GM13977 (cell line): Measurements from ENCODE around the gene PXDN.
"Not testable (repeated sequence)": the region's sequence is repeated elsewhere in the genome, so short reads cannot be mapped to it uniquely, and the experiment has no call there.

Experiments
- DNase-seq: peaks from one replicate; pipeline ENCODE4 v3.0.0; 2012; ENCODE audit warnings: low spot score
- in situ Hi-C: fragments of 300-500 bp; cut with MboI; formaldehyde crosslinking; loops from one replicate; pipeline ENCODE4 v1.12.0; 2022; ENCODE audit warnings: low sequenced_read_pairs, low pct_unique_long_range_greater_than_20kb, mixed read lengths, inconsistent platforms; ENCODE audit not compliant: unreplicated experiment
- TF ChIP-seq, protein P1 (sequence below): IDR thresholded peaks from 2 replicates; pipeline ENCODE4 v1.5.1; 2012; ENCODE audit warnings: mild to moderate bottlenecking, control low read depth; ENCODE audit not compliant: insufficient read depth; ENCODE audit errors: extremely low read depth, missing control alignments

Gene PXDN

DNA sequence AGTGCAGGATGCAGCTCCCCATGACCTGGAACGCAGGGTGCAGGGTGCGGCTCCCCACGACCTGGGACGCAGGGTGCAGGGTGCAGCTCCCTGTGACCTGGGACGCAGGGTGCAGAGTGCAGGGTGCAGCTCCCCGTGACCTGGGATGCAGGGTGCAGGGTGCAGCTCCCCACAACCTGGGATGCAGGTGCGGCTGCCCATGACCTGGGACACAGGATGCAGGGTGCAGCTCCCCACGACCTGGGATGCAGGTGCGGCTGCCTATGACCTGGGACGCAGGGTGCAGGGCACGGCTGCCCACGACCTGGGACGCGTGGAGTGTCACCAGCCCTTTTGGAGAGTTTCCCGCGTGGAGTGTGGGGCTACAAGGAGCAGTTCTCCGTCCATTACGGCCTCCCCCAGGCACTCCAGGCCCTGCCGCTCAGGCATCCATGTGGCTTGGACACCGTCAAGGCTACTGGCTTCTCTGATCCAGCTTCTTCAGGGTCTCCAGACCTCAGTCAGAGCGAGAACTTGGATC, 38.7 kb downstream of the PXDN start:
- TF ChIP-seq, protein P1, sequence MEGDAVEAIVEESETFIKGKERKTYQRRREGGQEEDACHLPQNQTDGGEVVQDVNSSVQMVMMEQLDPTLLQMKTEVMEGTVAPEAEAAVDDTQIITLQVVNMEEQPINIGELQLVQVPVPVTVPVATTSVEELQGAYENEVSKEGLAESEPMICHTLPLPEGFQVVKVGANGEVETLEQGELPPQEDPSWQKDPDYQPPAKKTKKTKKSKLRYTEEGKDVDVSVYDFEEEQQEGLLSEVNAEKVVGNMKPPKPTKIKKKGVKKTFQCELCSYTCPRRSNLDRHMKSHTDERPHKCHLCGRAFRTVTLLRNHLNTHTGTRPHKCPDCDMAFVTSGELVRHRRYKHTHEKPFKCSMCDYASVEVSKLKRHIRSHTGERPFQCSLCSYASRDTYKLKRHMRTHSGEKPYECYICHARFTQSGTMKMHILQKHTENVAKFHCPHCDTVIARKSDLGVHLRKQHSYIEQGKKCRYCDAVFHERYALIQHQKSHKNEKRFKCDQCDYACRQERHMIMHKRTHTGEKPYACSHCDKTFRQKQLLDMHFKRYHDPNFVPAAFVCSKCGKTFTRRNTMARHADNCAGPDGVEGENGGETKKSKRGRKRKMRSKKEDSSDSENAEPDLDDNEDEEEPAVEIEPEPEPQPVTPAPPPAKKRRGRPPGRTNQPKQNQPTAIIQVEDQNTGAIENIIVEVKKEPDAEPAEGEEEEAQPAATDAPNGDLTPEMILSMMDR, result no peak
- in situ Hi-C loops, result no loop called here
- no peak for DNase-seq

- in situ Hi-C loops, result no loop called here
- TF ChIP-seq, protein P1, result no peak
- no peak for DNase-seq
These were observed 39.4 kb downstream of the PXDN start for GRCh38 chr2:1704631-1705556.

DNA sequence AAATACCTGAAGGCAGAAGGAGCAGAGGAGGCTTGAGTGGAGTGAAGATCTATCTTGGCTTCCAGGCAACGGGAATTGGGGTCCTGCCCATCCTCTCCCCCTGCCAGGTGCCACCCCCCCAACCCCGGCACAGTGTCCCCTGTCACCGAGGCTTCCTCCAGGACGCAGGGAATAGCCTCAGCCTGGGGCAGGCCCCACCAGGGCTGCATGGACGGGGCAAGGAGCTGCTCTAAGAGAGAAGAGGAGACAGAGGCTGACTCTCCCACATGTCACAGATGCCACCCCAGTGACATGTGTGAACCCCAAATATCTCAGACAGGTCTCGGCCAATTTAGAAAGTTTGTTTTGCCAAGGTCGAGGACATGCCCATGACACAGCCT, 42.1 kb downstream of the PXDN start:
- in situ Hi-C loops, result no loop called here
- DNase-seq, result no peak
- TF ChIP-seq, protein P1, result no peak

DNA sequence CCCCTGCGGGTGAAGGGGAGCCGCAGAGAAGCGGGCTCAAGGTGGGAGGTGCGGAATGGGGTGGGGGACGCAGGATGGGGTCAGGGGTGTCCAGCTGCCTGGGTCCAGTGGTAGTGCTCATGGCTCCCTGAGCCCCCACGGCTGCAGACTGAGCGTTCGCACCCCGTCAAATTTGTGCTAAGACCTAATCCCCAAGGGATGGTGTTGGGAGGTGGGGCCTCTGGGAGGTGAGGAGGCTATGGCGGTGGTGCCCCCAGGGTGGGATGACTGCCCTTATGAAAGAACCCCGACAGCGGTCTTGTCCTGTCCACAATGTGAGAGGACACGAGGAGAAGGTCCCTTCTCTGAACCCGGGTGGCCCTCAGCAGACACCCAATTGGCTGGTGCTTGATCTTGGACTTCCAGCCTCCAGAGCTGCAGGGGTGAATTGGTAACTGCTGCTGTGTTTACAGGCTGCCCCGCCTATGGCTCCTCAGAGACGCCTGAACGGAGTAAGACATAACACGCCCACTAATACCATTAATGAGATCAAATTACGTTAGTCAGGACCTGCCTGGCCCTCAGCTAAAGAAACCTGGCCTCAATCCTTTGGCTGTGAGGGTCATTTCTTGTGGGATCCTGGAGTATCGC, 42.6 kb downstream of the PXDN start:
- in situ Hi-C loops, result no loop called here
- TF ChIP-seq, protein P1, result no peak
- no peak for DNase-seq

GRCh38 chr2:1701020-1701419, 43.3 kb downstream of the PXDN start:
- TF ChIP-seq, protein P1, result no peak
- no peak for DNase-seq
- in situ Hi-C loops, result no loop called here

DNA sequence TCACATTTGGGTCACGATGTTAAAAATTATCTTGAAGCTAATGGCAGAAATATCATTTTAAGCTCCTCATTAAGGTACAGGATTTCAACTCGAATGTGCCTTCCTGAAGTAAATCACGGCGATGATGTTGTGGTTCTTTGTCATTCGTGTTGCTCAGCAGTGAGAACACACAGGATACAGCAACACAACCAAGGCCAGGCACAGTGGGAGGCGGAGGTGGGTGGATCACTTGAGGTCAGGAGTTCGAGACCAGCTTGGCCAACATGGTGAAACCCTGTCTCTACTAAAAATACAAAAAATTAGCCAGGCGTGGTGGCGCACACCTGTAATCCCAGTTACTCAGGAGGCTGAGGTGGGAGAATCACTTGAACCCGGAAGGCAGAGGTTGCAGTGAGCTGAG, 43.9 kb downstream of the PXDN start:
- DNase-seq, in situ Hi-C loops: not testable (repeated sequence)
